CD4-positive, alpha-beta T cell treated with Interleukin-1 beta for 1 hour (primary cell): ENCODE data around the gene HNRNPL.
A peak's percentile ranks its signal among the peaks of the same experiment; 100 is the strongest.
"Not testable (repeated sequence)": the region's sequence is repeated elsewhere in the genome, so short reads cannot be mapped to it uniquely, and the experiment has no call there.

ENCODE experiments used
- DNase-seq, 2 donors: peaks; one replicate each; pipeline ENCODE4 v3.0.0-alpha.2; 2020 to 2022

HNRNPL gene

GRCh38 chr19:38869160-38869835 is 19.5 kb upstream of the HNRNPL start:
- DNase-seq = peak; percentile 33 to 50

GRCh38 chr19:38868551-38868950 is 18.8 kb upstream of the HNRNPL start:
- no peak for DNase-seq

GRCh38 chr19:38867171-38867780 is 17.5 kb upstream of the HNRNPL start:
- no peak for DNase-seq

DNA sequence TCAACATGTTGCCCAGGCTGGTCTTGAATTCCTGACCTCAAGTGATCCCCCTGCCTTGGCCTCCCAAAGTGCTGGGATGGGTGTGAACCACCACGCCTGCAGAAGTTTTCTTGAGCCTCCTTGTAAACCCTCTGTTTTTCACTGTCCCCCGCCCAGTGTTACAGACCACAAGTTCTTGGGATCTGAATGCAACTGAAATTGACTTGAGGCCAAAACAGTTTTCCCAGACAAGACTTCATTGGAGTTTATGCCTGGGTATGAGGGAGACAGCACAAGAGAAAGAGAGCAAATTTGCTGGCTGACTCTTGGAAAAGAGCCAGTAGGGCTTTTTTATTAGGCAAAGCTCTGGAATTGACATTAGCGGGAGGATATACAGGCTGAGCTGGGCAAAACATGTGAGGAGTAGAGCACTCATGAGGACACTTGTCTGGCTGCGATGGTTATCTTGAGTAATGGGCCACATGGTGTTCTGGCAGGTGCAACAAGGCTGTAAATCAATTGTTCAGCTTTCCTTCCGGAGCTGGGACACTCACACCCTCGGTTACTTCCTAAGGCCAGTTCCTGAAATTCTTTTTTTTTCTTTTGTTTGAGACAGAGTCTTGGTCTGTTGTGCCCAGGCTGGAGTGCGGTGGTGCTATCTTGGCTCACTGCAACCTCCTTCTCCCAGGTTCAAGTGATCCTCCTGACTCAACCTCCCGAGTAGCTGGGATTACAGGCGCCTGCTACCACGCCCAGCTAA is 12.7 kb upstream of the HNRNPL start:
- DNase-seq = no peak

GRCh38 chr19:38861368-38861767 is 11.6 kb upstream of the HNRNPL start:
- DNase-seq = no peak

- DNase-seq = not testable (repeated sequence)
Measured at GRCh38 chr19:38859631-38860204, 9.9 kb upstream of the HNRNPL start.

DNA sequence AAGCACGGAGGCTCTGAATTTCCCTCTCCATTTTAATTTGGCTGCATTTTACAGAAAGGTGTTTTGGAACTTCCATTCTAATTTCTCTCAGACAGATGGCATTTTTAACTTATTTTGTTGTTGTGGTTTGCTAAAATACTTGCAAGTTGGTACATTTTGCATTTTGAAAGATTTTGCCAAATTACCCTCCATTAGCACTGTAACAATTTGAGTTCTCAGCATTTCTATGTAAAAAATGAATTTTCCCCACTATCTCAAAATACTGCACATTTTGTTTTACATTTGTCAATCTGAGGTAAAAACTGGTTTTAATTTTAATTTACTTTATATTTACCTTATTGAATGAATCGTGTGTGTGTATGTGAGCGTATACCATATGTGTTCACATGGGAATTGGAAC is 7.0 kb upstream of the HNRNPL start:
- no peak for DNase-seq

- DNase-seq = not testable (repeated sequence)
Measured at GRCh38 chr19:38855751-38856150, 6.0 kb upstream of the HNRNPL start.

GRCh38 chr19:38854961-38855360 is 5.2 kb upstream of the HNRNPL start:
- not testable (repeated sequence) for DNase-seq

DNA sequence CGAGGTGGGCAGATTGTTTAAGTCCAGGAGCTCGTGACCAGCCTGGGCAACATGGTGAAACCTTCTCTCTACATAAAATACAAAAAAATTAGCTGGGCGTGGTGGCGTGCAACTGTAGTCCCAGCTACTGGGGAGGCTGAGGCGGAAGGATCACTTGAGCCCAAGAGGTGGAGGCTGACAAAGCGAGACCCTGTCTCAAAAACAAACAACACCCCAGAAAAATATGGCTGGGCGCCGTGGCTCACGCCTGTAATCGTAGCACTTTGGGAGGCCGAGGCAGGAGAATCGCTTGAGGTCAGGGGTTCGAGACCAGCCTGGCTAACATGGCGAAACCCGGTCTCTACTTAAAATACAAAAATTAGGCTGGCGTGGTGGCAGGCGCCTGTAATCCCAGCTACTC is 3.4 kb upstream of the HNRNPL start:
- DNase-seq = no peak

- peak; percentile 68 to 76 for DNase-seq
Measured at GRCh38 chr19:38852231-38853044, 2.7 kb upstream of the HNRNPL start.

- peak; percentile 91 to 92 for DNase-seq
Measured at GRCh38 chr19:38851622-38852230, 1.9 kb upstream of the HNRNPL start.

- peak; percentile 51 to 54 for DNase-seq
Measured at GRCh38 chr19:38850976-38851621, 1.3 kb upstream of the HNRNPL start.

DNA sequence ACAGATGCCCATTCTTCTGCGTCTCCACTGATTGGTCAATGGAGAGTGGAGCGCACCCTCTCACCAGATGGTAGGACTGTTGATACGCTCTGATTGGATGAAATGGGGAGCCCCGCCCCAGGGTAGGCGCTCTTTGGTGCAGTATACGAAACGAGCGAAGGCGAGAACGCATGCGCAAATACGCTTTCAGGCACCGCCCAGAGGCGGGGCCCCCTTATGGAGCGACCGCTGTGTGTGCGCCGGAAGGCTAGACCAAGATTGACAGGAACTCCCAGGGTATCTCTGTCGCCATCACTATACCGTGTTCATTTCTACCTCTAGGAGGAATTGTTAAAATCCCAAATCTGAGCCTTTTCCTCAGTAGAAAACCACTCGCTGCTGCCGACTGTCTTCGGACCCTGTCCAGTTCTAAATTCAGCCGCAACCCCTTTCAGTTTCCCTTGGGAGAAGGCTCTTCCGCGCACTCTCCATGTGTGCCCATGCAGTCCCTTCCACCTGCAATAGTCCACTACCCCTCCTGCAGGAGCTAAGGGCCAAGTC is 720 bp upstream of the HNRNPL start:
- DNase-seq = no peak

DNA sequence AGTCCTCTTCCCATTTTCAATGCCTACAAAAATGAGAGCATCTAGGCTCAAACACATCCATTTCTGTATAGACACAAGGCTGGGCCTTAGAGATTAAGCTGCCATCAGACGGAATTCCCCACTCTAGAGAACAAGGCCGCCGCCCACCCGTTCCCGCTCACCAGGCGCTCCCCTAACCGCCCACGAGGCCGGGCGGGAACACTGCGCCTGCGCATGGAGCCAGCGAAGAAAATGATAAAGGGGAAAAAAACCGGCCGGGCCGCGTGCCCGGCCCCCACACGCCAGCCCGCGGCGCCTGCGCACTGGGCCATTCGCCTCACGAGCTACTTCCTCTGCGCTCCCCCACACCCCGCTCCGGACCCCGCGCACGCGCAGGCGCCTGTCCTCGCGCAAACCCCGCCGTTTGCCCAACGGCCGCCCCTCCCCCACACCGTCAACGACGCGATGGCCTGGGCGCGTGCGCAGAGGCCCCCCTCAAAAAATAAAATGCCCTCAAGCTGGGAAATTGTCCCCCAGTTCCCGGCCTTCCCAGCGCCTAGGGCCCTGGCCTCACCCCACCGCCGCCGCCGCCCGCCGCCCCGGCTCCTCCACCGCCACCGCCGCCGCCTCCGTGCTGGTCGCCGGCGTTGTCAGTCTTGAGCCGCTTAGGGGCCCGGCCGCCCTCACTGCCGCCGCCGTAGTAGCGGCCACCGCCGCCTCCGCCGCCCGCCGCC is 483 bp downstream of the HNRNPL start:
- peak; percentile 97 to 98 for DNase-seq

DNA sequence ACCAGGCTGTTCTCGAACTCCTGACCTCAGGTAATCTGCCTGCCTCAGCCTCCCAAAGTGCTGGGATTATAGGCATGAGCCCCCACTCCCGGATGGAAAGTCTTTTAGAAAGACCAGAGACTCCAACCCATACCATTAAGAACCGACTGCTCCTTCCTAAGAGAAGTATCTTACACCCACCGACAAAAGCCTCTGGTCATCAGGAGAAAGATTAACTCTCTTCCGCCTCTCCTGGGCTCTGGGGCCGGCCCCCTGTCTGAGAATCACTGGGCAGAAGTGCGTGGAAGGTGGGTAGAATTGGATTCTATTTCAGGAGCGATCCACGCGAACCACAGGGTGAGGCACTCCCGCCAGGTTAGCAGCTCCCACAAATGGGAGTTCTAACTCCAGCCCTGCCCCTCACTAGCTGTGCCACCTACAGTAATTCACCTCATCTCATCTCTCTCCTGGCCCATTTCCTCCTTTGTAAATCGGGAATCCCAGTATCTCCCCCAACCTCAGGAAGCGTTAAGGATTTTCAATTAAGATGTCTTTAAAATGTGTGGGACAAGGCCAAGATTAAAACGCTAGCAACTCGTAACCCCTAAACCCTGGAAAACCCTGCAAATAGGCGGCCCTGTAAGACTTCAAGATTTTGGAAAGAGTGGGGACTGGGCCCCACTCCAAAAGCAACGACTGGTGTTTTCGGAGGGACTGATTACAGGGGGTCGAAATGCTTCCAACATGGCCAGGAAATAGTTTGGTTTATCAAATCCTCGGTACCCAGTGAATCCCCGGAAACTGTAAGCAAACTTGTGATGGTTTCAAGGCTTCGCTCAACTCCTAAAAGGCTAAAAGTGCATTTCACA is 1.3 kb downstream of the HNRNPL start:
- DNase-seq = no peak

GRCh38 chr19:38846097-38846496 is 3.7 kb downstream of the HNRNPL start:
- DNase-seq = no peak

DNA sequence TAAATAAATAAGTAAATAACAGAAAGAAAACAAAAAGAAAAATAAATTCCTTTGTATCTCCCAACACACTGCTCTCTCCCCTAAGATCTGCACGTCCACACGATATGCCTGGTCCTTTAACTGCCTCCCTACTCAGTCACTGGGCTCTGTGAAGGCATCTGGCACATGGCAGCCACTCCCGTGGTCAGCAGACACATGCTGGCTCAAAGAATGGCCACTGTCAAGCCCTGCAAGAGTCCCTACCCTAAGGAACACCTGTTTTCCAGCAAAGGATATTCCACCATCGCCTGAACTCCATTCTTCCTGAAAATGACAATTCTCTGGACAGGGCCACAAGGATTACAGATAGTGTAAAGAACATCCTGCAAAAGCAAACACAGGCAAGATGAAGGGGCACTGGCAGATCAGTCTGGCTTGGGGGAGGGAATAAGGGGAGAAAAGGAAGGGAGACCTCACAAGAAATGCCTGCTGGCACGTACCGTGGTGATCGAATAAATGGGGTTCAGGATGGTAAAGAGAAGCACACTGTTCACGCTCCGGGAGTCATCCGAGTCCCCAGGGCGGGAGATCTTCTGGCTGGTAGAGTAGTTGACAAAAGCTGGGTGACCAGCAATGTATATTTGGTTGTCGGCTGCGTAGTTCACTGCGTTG is 4.3 kb downstream of the HNRNPL start:
- no peak for DNase-seq

DNA sequence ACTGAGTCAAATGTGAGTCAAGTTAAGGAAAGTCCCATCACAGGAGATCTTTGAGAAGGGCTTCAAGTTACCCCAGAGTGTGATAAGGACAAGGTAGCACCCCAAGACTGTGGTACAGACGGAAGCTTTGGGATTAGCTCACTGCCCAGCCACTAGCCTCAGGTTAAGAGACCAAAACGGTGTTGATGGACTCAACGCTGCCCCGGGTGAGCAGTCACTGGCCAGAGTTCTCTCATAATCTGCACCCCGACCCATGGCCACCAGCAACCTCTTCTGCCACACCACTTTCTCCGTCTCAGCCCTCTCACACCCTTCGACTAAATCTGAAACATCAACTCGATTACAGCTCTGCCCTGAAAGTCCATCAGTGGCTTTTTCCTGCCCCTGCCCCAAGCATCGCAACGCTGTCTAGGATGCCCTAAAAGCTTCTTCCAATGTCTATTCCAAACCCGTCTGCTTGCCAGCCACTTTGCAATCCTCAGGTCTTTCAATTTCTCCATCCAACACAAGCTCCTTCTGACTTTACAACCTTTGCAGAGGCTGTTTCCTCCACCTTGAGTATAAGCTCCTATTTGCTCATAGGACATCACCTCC is 5.6 kb downstream of the HNRNPL start:
- no peak for DNase-seq
